GM23338 (cell line): ENCODE measurements around the gene PAPPA. TPM values are rescaled to one million over a fixed set of nuclear protein-coding genes. Genes with fewer than 3 reads are reported as not detected.
A peak's percentile ranks its signal among the peaks of the same experiment; 100 is the strongest.

ENCODE experiments used
- ATAC-seq: fragments of 200-7000 bp; cut with Tn5 transposase; 3 replicates; pipeline ENCODE4 v1.9.1; 2020
- DNase-seq: peaks from one replicate; pipeline ENCODE4 v3.0.0-alpha.2; 2015; ENCODE audit warnings: low spot score
- H2AFZ ChIP-seq: fragments of 200-600 bp; sonication (generic); 2 replicates; pipeline ENCODE4 v1.8.0; 2016; ENCODE audit warnings: antibody characterized with exemption, mild to moderate bottlenecking, moderate library complexity
- H3F3A ChIP-seq: fragments of 200-600 bp; sonication (generic); replicated peaks from 2 replicates; pipeline ENCODE4 v1.8.0; 2017; ENCODE audit warnings: antibody characterized with exemption, mixed run types, low read depth
- H3K27ac ChIP-seq: fragments of 200-600 bp; sonication (generic); 2 replicates; pipeline ENCODE4 v1.6.1; 2016; ENCODE audit warnings: low read depth
- H3K27me3 ChIP-seq: fragments of 200-600 bp; sonication (generic); 2 replicates; pipeline ENCODE4 v1.8.0; 2016; ENCODE audit warnings: mild to moderate bottlenecking, mixed run types, moderate library complexity; ENCODE audit not compliant: insufficient read depth
- H3K36me3 ChIP-seq: fragments of 200-600 bp; sonication (generic); 2 replicates; pipeline ENCODE4 v1.8.0; 2016; ENCODE audit warnings: mild to moderate bottlenecking; ENCODE audit not compliant: insufficient read depth
- H3K4me1 ChIP-seq: fragments of 200-600 bp; sonication (generic); 2 replicates; pipeline ENCODE4 v1.8.0; 2016; ENCODE audit warnings: mild to moderate bottlenecking, moderate library complexity; ENCODE audit not compliant: insufficient read depth
- H3K4me2 ChIP-seq: fragments of 200-600 bp; sonication (generic); 2 replicates; pipeline ENCODE4 v1.7.1; 2017; ENCODE audit warnings: mixed run types
- H3K4me3 ChIP-seq: fragments of 200-600 bp; sonication (generic); 2 replicates; pipeline ENCODE4 v1.6.1; 2016; ENCODE audit warnings: mixed run types
- H3K79me2 ChIP-seq: fragments of 200-600 bp; sonication (generic); replicated peaks from 2 replicates; pipeline ENCODE4 v1.8.0; 2017; ENCODE audit warnings: mild to moderate bottlenecking; ENCODE audit not compliant: insufficient read depth
- H3K9me2 ChIP-seq: fragments of 200-600 bp; sonication (generic); 2 replicates; pipeline ENCODE4 v1.8.0; 2017; ENCODE audit not compliant: insufficient read depth
- H4K20me1 ChIP-seq: fragments of 200-600 bp; sonication (generic); replicated peaks from 2 replicates; pipeline ENCODE4 v1.8.0; 2017; ENCODE audit warnings: mild to moderate bottlenecking; ENCODE audit not compliant: insufficient read depth
- H3K27ac Mint-ChIP-seq: 2 replicates; pipeline ENCODE4 v1.8.0; 2020; ENCODE audit warnings: inconsistent platforms, mild to moderate bottlenecking, moderate library complexity, mixed read lengths
- H3K27me3 Mint-ChIP-seq: 3 replicates; pipeline ENCODE4 v1.8.0; 2022; ENCODE audit warnings: low read depth, mild to moderate bottlenecking, moderate library complexity, mixed read lengths, inconsistent platforms; ENCODE audit not compliant: insufficient read depth, poor library complexity
- H3K36me3 Mint-ChIP-seq: 3 replicates; pipeline ENCODE4 v1.8.0; 2021; ENCODE audit warnings: low read depth, mild to moderate bottlenecking, inconsistent platforms, moderate library complexity, mixed read lengths
- H3K4me1 Mint-ChIP-seq: 3 replicates; pipeline ENCODE4 v1.8.0; 2020; ENCODE audit warnings: mild to moderate bottlenecking, inconsistent platforms, mixed read lengths
- H3K4me3 Mint-ChIP-seq: 3 replicates; pipeline ENCODE4 v1.8.0; 2021; ENCODE audit warnings: moderate library complexity, mild to moderate bottlenecking, inconsistent platforms, mixed read lengths
- H3K9me3 Mint-ChIP-seq: 3 replicates; pipeline ENCODE4 v1.8.0; 2020; ENCODE audit warnings: moderate library complexity, mild to moderate bottlenecking, inconsistent platforms, mixed read lengths
- CREB1 ChIP-seq: fragments of 250-450 bp; sonication (Bioruptor Pico); IDR thresholded peaks from 2 replicates; pipeline ENCODE4 v1.5.0; 2020; ENCODE audit warnings: low read depth, mild to moderate bottlenecking, moderate library complexity
- JUNB ChIP-seq: IDR thresholded peaks from one replicate; pipeline ENCODE4 v1.6.1; 2016; ENCODE audit warnings: antibody characterized with exemption; ENCODE audit not compliant: unreplicated experiment
- POLR2AphosphoS5 ChIP-seq: IDR thresholded peaks from 2 replicates; pipeline ENCODE4 v1.6.1; 2016; ENCODE audit warnings: antibody characterized with exemption, low read depth
- STAT1 ChIP-seq: IDR thresholded peaks from one replicate; pipeline ENCODE4 v1.6.1; 2016; ENCODE audit warnings: antibody characterized with exemption; ENCODE audit not compliant: unreplicated experiment
- ZNF331 ChIP-seq: fragments of 250-450 bp; sonication (Bioruptor Pico); IDR thresholded peaks from 2 replicates; pipeline ENCODE4 v1.5.0; 2020; ENCODE audit warnings: low read depth, mild to moderate bottlenecking, moderate library complexity
- polyA plus RNA-seq: library from polyadenylated mRNA; unstranded; fragments of >200 nt; fragmentation: Nextera tagmentation; extraction: Ambion mirVana; gene quantifications from 2 replicates; pipeline ENCODE4 v1.2.1, GENCODE V29; 2016
- total RNA-seq: library from RNA; depleted of rRNA; stranded (reverse); fragments of >200 nt; shearing (Covaris generic); gene quantifications from 2 replicates; pipeline ENCODE4 v1.2.3, GENCODE V29; 2014
- TF ChIP-seq, protein P1 (sequence below): IDR thresholded peaks from one replicate; pipeline ENCODE4 v1.6.1; 2018; ENCODE audit warnings: antibody characterized with exemption; ENCODE audit not compliant: unreplicated experiment
- TF ChIP-seq, protein P2 (sequence below), 2 experiments: fragments of 200-600 bp in 1 of 2; sonication (generic) in 1 of 2; conservative IDR thresholded peaks; 2 replicates each; pipeline versions ENCODE4 v1.5.1 to v1.6.1; 2016 to 2017; ENCODE audit warnings: antibody characterized with exemption in 2 of 2, low read depth in 2 of 2, mild to moderate bottlenecking in 2 of 2, moderate library complexity in 1 of 2
- TF ChIP-seq, protein P3 (sequence below): IDR thresholded peaks from 2 replicates; pipeline ENCODE4 v1.6.1; 2016; ENCODE audit warnings: antibody characterized with exemption
- TF ChIP-seq, protein P4 (sequence below): fragments of 250-450 bp; sonication (Bioruptor Pico); IDR thresholded peaks from 2 replicates; pipeline ENCODE4 v1.5.0; 2020; ENCODE audit warnings: mild to moderate bottlenecking, moderate library complexity

The PAPPA gene
- total and polyA plus RNA-seq, 2 experiments from 2014 or later = 0.38 to 0.66 TPM

DNA sequence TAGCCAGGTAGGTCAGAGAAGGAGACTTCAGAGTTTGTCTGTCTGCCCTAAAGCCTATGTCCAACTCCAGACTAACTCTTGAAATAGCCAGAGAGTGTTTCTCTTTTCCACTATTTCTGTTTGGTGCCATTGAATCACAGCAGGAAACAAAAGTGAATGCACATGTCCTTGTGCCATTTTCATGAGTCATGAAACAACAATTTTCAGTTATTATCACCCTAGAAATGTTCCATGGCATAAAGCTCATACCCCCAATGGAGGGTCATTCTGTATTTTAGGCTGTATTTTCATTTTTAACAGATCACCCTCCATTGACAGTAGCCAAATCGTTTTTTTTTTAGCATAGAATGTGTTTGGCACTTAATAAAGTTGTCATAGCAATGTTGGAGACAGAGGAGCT lies 124.7 kb downstream of the PAPPA start (continued):
- TF ChIP-seq, protein P1, sequence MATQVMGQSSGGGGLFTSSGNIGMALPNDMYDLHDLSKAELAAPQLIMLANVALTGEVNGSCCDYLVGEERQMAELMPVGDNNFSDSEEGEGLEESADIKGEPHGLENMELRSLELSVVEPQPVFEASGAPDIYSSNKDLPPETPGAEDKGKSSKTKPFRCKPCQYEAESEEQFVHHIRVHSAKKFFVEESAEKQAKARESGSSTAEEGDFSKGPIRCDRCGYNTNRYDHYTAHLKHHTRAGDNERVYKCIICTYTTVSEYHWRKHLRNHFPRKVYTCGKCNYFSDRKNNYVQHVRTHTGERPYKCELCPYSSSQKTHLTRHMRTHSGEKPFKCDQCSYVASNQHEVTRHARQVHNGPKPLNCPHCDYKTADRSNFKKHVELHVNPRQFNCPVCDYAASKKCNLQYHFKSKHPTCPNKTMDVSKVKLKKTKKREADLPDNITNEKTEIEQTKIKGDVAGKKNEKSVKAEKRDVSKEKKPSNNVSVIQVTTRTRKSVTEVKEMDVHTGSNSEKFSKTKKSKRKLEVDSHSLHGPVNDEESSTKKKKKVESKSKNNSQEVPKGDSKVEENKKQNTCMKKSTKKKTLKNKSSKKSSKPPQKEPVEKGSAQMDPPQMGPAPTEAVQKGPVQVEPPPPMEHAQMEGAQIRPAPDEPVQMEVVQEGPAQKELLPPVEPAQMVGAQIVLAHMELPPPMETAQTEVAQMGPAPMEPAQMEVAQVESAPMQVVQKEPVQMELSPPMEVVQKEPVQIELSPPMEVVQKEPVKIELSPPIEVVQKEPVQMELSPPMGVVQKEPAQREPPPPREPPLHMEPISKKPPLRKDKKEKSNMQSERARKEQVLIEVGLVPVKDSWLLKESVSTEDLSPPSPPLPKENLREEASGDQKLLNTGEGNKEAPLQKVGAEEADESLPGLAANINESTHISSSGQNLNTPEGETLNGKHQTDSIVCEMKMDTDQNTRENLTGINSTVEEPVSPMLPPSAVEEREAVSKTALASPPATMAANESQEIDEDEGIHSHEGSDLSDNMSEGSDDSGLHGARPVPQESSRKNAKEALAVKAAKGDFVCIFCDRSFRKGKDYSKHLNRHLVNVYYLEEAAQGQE = no peak
- TF ChIP-seq, protein P2, sequence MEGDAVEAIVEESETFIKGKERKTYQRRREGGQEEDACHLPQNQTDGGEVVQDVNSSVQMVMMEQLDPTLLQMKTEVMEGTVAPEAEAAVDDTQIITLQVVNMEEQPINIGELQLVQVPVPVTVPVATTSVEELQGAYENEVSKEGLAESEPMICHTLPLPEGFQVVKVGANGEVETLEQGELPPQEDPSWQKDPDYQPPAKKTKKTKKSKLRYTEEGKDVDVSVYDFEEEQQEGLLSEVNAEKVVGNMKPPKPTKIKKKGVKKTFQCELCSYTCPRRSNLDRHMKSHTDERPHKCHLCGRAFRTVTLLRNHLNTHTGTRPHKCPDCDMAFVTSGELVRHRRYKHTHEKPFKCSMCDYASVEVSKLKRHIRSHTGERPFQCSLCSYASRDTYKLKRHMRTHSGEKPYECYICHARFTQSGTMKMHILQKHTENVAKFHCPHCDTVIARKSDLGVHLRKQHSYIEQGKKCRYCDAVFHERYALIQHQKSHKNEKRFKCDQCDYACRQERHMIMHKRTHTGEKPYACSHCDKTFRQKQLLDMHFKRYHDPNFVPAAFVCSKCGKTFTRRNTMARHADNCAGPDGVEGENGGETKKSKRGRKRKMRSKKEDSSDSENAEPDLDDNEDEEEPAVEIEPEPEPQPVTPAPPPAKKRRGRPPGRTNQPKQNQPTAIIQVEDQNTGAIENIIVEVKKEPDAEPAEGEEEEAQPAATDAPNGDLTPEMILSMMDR (conservative IDR thresholded peaks at IDR 0.05; ENCODE audit: low read depth in 2 of 2) = no peak
- TF ChIP-seq STAT1 (no peak), CREB1 (no peak), ZNF331 (CRISPR knock-in tag) (no peak)

DNA sequence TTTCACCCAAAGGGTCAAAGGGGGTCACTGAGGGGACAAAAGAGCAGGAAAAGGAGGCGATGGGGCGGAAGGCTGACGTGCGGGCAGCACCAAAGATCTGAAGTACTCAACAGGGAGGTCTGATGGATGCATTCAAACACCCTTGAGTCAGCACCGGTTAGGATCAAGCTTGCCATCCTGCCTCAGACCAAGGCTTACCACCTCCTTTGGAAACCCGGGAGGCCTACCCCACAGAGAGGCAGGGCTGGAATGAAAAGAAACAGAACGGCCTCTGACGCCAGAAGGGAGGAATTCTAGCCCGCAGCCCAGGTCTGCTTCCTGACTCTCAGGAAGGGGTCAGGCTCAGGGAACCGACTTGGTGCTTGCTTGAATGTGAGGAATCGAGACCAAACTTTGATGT lies 125.6 kb downstream of the PAPPA start:
- Mint-ChIP-seq H3K4me1 (peaks cover 72% of the 10 kb centered on the region), H3K27ac (no peak overlapping the region), H3K36me3 (no peaks in the 10 kb centered on the region), H3K9me3 (no peaks in the 10 kb centered on the region), H3K27me3 (peaks cover 43% of the 10 kb centered on the region), H3K4me3 (peak overlapping the region; percentile 4; the same call in 2 of the 3 replicates)
- no peaks in the 10 kb centered on the region for H3K36me3 ChIP-seq
- H3K4me3 ChIP-seq = peak overlapping the region; percentile 7; the same call in 1 of the 2 replicates
- no peaks in the 10 kb centered on the region for H3K9me2 ChIP-seq
- H3K79me2 ChIP-seq = no peaks in the 10 kb centered on the region
- H3F3A ChIP-seq = 0 out of 2 replicates have a peak, but pooled peaks cover 13% of the 10 kb centered on the region
- H4K20me1 ChIP-seq = no peaks in the 10 kb centered on the region
- peak overlapping the region; percentile 53 for H3K27ac ChIP-seq
- H3K4me2 ChIP-seq = peak overlapping the region; percentile 62
- peaks cover 76% of the 10 kb centered on the region for H3K4me1 ChIP-seq
- H2AFZ ChIP-seq = no peak overlapping the region
- peaks cover 84% of the 10 kb centered on the region for H3K27me3 ChIP-seq
- DNase-seq = peak; percentile 87
- peak; percentile 93 for ATAC-seq
- no peak for TF ChIP-seq STAT1
- no peak for TF ChIP-seq ZNF331 (CRISPR knock-in tag)
- TF ChIP-seq, protein P3, sequence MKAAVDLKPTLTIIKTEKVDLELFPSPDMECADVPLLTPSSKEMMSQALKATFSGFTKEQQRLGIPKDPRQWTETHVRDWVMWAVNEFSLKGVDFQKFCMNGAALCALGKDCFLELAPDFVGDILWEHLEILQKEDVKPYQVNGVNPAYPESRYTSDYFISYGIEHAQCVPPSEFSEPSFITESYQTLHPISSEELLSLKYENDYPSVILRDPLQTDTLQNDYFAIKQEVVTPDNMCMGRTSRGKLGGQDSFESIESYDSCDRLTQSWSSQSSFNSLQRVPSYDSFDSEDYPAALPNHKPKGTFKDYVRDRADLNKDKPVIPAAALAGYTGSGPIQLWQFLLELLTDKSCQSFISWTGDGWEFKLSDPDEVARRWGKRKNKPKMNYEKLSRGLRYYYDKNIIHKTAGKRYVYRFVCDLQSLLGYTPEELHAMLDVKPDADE = no peak; the same call in 1 of the 2 replicates
- TF ChIP-seq, protein P2 (conservative IDR thresholded peaks at IDR 0.05; ENCODE audit: low read depth in 2 of 2) = no peak
- no peak for TF ChIP-seq POLR2AphosphoS5
- TF ChIP-seq, protein P4, sequence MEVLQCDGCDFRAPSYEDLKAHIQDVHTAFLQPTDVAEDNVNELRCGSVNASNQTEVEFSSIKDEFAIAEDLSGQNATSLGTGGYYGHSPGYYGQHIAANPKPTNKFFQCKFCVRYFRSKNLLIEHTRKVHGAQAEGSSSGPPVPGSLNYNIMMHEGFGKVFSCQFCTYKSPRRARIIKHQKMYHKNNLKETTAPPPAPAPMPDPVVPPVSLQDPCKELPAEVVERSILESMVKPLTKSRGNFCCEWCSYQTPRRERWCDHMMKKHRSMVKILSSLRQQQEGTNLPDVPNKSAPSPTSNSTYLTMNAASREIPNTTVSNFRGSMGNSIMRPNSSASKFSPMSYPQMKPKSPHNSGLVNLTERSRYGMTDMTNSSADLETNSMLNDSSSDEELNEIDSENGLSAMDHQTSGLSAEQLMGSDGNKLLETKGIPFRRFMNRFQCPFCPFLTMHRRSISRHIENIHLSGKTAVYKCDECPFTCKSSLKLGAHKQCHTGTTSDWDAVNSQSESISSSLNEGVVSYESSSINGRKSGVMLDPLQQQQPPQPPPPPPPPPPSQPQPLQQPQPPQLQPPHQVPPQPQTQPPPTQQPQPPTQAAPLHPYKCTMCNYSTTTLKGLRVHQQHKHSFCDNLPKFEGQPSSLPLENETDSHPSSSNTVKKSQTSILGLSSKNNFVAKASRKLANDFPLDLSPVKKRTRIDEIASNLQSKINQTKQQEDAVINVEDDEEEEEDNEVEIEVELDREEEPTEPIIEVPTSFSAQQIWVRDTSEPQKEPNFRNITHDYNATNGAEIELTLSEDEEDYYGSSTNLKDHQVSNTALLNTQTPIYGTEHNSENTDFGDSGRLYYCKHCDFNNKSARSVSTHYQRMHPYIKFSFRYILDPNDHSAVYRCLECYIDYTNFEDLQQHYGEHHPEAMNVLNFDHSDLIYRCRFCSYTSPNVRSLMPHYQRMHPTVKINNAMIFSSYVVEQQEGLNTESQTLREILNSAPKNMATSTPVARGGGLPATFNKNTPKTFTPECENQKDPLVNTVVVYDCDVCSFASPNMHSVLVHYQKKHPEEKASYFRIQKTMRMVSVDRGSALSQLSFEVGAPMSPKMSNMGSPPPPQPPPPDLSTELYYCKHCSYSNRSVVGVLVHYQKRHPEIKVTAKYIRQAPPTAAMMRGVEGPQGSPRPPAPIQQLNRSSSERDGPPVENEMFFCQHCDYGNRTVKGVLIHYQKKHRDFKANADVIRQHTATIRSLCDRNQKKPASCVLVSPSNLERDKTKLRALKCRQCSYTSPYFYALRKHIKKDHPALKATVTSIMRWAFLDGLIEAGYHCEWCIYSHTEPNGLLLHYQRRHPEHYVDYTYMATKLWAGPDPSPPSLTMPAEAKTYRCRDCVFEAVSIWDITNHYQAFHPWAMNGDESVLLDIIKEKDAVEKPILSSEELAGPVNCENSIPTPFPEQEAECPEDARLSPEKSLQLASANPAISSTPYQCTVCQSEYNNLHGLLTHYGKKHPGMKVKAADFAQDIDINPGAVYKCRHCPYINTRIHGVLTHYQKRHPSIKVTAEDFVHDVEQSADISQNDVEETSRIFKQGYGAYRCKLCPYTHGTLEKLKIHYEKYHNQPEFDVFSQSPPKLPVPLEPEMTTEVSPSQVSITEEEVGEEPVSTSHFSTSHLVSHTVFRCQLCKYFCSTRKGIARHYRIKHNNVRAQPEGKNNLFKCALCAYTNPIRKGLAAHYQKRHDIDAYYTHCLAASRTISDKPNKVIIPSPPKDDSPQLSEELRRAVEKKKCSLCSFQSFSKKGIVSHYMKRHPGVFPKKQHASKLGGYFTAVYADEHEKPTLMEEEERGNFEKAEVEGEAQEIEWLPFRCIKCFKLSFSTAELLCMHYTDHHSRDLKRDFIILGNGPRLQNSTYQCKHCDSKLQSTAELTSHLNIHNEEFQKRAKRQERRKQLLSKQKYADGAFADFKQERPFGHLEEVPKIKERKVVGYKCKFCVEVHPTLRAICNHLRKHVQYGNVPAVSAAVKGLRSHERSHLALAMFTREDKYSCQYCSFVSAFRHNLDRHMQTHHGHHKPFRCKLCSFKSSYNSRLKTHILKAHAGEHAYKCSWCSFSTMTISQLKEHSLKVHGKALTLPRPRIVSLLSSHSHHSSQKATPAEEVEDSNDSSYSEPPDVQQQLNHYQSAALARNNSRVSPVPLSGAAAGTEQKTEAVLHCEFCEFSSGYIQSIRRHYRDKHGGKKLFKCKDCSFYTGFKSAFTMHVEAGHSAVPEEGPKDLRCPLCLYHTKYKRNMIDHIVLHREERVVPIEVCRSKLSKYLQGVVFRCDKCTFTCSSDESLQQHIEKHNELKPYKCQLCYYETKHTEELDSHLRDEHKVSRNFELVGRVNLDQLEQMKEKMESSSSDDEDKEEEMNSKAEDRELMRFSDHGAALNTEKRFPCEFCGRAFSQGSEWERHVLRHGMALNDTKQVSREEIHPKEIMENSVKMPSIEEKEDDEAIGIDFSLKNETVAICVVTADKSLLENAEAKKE (CRISPR knock-in tag) = no peak; the same call in none of the 2 replicates
- TF ChIP-seq JUNB = no peak
